Hematopoietic multipotent progenitor cell treated with erythropoietin and hydrocortisone succinate and interleukin-3 and kit ligand, for 6 days (in vitro differentiated cells): Measurements from ENCODE around the gene RIF1.

Source experiments
- DNase-seq: peaks from one replicate; pipeline ENCODE4 v3.0.0-alpha.2; 2015

Gene RIF1

GRCh38 chr2:151422917-151423439 lies 13.3 kb downstream of the RIF1 start:
- DNase-seq: no peak

- DNase-seq: no peak
These were observed 14.1 kb downstream of the RIF1 start for GRCh38 chr2:151423760-151424159.

GRCh38 chr2:151437630-151438029 lies 27.9 kb downstream of the RIF1 start:
- peak; percentile 72 for DNase-seq

- DNase-seq: no peak
These were observed 28.8 kb downstream of the RIF1 start for GRCh38 chr2:151438506-151438905.

- DNase-seq: no peak
These were observed 29.4 kb downstream of the RIF1 start for GRCh38 chr2:151439127-151439526.

GRCh38 chr2:151459358-151459757 lies 49.7 kb downstream of the RIF1 start:
- DNase-seq: peak; percentile 12

- DNase-seq: no peak
These were observed 56.1 kb downstream of the RIF1 start for GRCh38 chr2:151465771-151466170.

GRCh38 chr2:151470556-151470955 lies 60.9 kb downstream of the RIF1 start:
- no peak for DNase-seq

GRCh38 chr2:151472966-151473365 lies 63.3 kb downstream of the RIF1 start:
- no peak for DNase-seq

- DNase-seq: no peak
These were observed 65.4 kb downstream of the RIF1 start for GRCh38 chr2:151475071-151475470.

GRCh38 chr2:151476287-151476686 lies 66.6 kb downstream of the RIF1 start:
- DNase-seq: no peak

GRCh38 chr2:151478011-151478410 lies 68.3 kb downstream of the RIF1 start:
- no peak for DNase-seq

GRCh38 chr2:151481744-151482143 lies 72.0 kb downstream of the RIF1 start:
- DNase-seq: no peak

GRCh38 chr2:151482171-151482725 lies 72.5 kb downstream of the RIF1 start:
- DNase-seq: no peak

- DNase-seq: no peak
These were observed 73.8 kb downstream of the RIF1 start for GRCh38 chr2:151483546-151483945.

- DNase-seq: no peak
These were observed 74.4 kb downstream of the RIF1 start for GRCh38 chr2:151484100-151484499.

- no peak for DNase-seq
These were observed 76.4 kb downstream of the RIF1 start for GRCh38 chr2:151486053-151486452.

GRCh38 chr2:151490276-151490675 lies 80.6 kb downstream of the RIF1 start:
- no peak for DNase-seq

GRCh38 chr2:151491496-151491895 lies 81.8 kb downstream of the RIF1 start:
- no peak for DNase-seq

GRCh38 chr2:151498178-151498577 lies 88.5 kb downstream of the RIF1 start:
- DNase-seq: no peak

GRCh38 chr2:151506170-151506569 lies 96.5 kb downstream of the RIF1 start:
- no peak for DNase-seq

- no peak for DNase-seq
These were observed 98.8 kb downstream of the RIF1 start for GRCh38 chr2:151508519-151508918.

- no peak for DNase-seq
These were observed 109.1 kb downstream of the RIF1 start for GRCh38 chr2:151518802-151519201.

- DNase-seq: no peak
These were observed 111.3 kb downstream of the RIF1 start for GRCh38 chr2:151520976-151521375.

- DNase-seq: no peak
These were observed 112.9 kb downstream of the RIF1 start for GRCh38 chr2:151522556-151522955.
